ENCODE data around the gene MEDAG. TPM values are rescaled to one million over a fixed set of nuclear protein-coding genes. Genes with fewer than 3 reads are reported as not detected.

Gene MEDAG
- total RNA-seq, 6 experiments from 2014 or later: 0.24 to 0.44 (median 0.30) TPM; not detected in 3

DNA sequence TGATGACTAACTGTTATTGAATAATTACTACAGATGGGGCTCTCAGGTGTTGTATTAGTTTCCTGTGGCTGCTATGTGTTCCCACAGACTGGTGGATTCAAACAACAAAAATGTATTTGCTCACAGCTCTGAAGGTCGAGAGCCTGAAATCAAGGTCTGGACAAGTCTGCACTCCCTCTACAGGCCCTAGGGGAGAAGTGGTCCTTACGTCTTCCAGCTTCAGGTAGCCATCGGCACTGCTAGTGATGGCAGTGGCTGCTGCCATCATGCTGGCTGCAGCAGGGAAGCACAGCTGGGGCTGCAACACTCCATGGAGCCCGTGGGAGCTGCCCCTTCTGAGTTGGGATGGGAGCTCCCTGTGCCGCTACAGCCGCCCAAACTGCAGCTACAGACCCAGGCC lies 28.3 kb downstream of the MEDAG start:
- H3K4me1 ChIP-seq: no peaks in the 10 kb centered on the region
- WGBS (ENCODE audit: insufficient coverage, low coverage, low lambda C conversion rate, missing lambda C conversion rate): 57% methylated on average over 2 of the region's 6 CpGs
- ATAC-seq (no peak), DNase-seq (no peak)
- TF ChIP-seq CTCF (IDR thresholded peaks at IDR 0.05) (no peak), POLR2A (IDR thresholded peaks at IDR 0.05) (no peak)
- H3K9me3 ChIP-seq: no peaks in the 10 kb centered on the region
- H3K27ac ChIP-seq: no peak overlapping the region
- H3K36me3 ChIP-seq: no peaks in the 10 kb centered on the region
- H3K27me3 ChIP-seq: no peaks in the 10 kb centered on the region
- intact Hi-C loops (cut with DNase I): no loop called here
- H3K4me3 ChIP-seq: no peak overlapping the region

DNA sequence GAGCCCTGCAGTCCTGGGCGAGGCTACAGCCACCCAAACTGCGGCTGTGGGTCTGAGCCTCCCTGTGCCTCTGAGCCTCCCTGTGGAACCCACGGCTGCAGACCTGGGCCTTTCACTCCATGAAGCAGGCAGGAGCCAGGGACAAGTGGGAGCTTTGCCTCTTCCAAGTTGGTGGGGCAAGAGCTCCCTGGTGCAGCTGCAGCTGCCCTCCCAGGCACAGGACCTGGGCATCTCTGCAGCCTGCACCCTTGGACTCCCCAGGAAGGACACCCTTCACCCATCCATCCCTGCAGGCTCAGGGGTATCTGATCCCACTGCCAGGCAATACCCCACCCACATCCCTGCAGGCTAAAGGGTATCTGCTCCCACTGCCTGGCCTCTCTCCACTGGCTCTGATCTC lies 28.7 kb downstream of the MEDAG start:
- peak in 1 of 4 donors; percentile 20 for ATAC-seq
- Histone ChIP-seq H3K4me3 (no peak overlapping the region), H3K27ac (no peak overlapping the region), H3K4me1 (no peaks in the 10 kb centered on the region), H3K36me3 (no peaks in the 10 kb centered on the region), H3K9me3 (no peaks in the 10 kb centered on the region), H3K27me3 (no peaks in the 10 kb centered on the region)
- 73% methylated on average over 2 of the region's 3 CpGs for WGBS (ENCODE audit: insufficient coverage, low coverage, low lambda C conversion rate, missing lambda C conversion rate)
- intact Hi-C loops (cut with DNase I): no loop called here
- no peak for TF ChIP-seq CTCF (IDR thresholded peaks at IDR 0.05)
- TF ChIP-seq POLR2A (IDR thresholded peaks at IDR 0.05): no peak
- DNase-seq: no peak

GRCh38 chr13:30936971-30937370 lies 30.9 kb downstream of the MEDAG start:
- TF ChIP-seq CTCF (IDR thresholded peaks at IDR 0.05) (no peak), POLR2A (IDR thresholded peaks at IDR 0.05) (no peak)
- Histone ChIP-seq H3K9me3 (no peaks in the 10 kb centered on the region), H3K4me3 (no peak overlapping the region), H3K27me3 (no peaks in the 10 kb centered on the region), H3K27ac (no peak overlapping the region), H3K36me3 (no peaks in the 10 kb centered on the region), H3K4me1 (no peaks in the 10 kb centered on the region)
- no peak for DNase-seq
- ATAC-seq: no peak
- intact Hi-C loops (cut with DNase I): no loop called here
- WGBS (ENCODE audit: insufficient coverage, low coverage, low lambda C conversion rate, missing lambda C conversion rate): 65% methylated on average over 4 of the region's 4 CpGs

GRCh38 chr13:30943881-30944280 lies 37.8 kb downstream of the MEDAG start:
- H3K27me3 ChIP-seq: no peaks in the 10 kb centered on the region
- H3K9me3 ChIP-seq: no peaks in the 10 kb centered on the region
- no peaks in the 10 kb centered on the region for H3K36me3 ChIP-seq
- TF ChIP-seq POLR2A (IDR thresholded peaks at IDR 0.05): no peak
- no peak for TF ChIP-seq CTCF (IDR thresholded peaks at IDR 0.05)
- no peak overlapping the region for H3K27ac ChIP-seq
- no peak for DNase-seq
- H3K4me1 ChIP-seq: no peaks in the 10 kb centered on the region
- 50% methylated on average over 3 of the region's 3 CpGs for WGBS (ENCODE audit: insufficient coverage, low coverage, low lambda C conversion rate, missing lambda C conversion rate)
- intact Hi-C loops (cut with DNase I): no loop called here
- no peak overlapping the region for H3K4me3 ChIP-seq
- no peak for ATAC-seq

Measured in right lobe of liver (tissue), 6 donors.